CD4-positive, alpha-beta T cell treated with Interleukin-21 for 1 hour (primary cell): ENCODE measurements around the gene XNDC1N.

ENCODE experiments used
- DNase-seq: peaks from one replicate; pipeline ENCODE4 v3.0.0-alpha.2; 2020

XNDC1N gene, protein sequence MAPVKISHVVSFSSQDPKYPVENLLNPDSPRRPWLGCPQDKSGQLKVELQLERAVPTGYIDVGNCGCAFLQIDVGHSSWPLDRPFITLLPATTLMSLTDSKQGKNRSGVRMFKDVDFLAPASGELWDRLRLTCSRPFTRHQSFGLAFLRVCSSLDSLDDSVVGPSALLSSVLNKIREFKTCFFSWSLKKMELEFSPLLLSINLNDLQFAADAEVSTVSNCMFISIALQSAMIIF

DNA sequence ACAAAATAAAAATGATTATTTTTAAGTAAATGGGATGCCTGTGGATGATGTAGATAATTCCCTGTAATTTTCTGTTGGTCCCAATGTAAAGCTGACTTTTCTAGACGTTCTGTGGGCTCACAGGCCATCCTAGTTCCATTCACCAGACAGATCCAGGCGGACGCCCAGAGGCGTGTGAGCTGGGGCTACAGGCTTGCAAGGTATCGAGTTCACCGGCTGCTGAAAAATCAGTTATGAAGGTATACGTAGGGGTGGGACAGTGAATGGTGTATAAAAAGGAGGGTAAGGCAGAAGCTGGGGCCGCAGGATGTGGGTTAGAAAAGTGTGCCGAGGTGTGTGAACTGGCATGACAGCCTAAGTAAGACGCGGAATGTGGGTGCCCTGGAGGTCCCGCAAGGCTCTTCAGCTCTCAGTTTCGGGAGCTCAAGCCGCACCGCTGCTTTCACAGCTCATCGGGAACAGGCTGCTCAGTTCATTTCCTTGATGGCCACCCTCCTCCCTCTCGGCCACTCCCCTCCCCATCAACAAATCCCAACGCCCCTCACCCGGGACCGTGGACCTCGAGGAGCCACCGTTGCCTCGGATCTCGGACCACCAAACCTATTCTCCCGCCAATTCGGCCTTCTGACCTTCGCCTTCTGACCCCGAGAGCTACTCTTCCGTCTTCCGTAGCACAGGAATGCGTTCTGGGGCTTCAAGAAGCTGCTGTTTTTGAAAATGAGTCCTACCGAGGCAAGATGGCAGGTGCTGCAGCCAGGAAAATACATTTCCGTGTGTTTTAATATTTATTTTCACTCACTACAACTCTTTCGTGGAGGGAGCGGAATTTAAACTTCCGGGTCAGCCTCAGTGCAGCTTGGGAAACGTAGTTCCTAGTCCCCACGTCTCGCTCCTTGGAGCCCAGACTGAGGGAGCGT, at the start of gene XNDC1N:
Gene XNDC1N (minus strand): TSS at position 775 of the 917 bp plus-strand sequence. CDS start 5,241 bp downstream, outside the sequence.
- peak; percentile 85 for DNase-seq

GRCh38 chr11:71977743-71978418, 49.5 kb upstream of the XNDC1N start:
- DNase-seq: peak; percentile 66

- DNase-seq: no peak
These were observed 48.7 kb upstream of the XNDC1N start for GRCh38 chr11:71977090-71977489.

DNA sequence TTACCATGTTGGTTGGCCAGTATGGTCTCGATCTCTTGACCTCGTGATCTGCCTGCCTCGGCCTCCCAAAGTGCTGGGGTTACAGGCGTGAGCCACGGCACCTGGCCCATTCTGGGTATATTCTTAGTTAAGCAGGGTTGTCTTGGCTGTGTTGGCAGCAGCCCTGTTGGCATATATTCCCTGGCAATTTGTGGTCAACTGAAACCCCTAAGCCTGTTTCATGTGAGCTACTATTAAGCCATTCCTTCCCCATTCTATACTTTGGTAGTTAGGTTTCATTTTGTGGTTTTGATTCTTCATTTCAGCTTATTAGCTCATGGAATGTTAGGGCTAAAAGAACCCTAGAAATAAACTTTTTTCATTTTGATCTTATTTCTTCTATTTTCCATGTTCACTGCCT, 48.2 kb upstream of the XNDC1N start:
- DNase-seq: no peak

DNA sequence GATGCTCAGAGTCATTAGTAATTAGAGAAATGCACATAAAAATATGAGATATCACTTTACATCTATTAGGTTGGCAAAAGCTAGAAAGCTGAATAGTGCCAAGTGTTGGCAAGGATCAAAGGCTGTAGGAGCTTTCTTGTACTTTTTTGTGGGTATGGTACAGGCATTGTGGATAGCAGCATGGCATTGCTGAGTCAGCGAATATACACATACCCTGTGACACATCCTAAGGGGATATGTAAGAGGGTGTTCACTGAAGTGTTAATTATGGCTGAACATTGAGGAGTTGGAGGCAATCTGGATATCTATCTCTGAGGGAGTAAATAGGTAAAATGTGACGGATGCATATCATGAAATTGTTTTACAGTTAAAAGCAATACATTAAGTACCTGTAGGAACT, 43.3 kb upstream of the XNDC1N start:
- DNase-seq: no peak

- no peak for DNase-seq
These were observed 36.2 kb upstream of the XNDC1N start for GRCh38 chr11:71964641-71965040.

DNA sequence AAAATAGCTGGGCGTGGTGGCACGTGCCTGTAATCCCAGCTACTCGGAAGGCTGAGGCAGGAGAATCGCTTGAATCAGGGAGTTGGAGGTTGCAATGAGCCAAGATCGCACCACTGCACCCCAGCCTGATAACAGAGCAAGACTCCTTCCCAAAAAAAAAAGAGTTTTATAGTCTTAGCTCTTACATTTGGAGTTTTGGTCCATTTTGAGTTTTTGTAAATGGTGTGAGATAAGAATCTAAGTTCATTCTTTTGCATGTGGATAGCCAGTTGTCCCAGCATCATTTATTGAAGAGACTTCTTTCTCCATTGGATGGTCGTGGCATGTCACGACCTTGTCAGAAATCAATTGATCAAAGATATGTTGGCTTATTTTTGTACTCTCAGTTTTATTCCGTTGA, 35.1 kb upstream of the XNDC1N start:
- DNase-seq: no peak

GRCh38 chr11:71962428-71963038, 34.1 kb upstream of the XNDC1N start:
- no peak for DNase-seq

- no peak for DNase-seq
These were observed 27.6 kb upstream of the XNDC1N start for GRCh38 chr11:71955898-71956456.

DNA sequence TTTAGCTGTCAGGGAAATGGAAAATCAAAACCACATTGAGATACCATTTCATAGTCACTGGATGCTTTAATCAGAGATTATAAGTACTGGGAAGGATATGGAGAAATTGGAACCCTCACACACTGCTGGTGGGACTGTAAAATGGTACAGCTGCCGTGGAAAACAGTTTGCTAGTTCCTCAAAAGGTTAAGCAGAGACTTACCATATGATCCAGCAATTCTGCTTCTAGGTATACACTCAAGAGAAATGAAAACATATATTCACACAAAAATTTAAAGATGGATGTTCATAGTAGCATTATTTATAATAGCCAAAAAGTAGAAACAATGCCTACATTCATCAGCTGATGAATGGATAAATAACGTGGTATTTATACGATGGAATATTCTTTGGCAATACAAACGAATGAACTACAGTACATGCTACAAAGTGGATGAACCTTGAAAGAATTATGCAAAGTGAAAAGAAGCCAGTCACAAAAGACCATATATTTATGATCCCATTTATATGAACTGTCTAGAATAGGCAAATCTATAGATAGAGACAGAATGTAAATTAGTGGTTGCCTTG, 23.4 kb upstream of the XNDC1N start:
- DNase-seq: no peak

DNA sequence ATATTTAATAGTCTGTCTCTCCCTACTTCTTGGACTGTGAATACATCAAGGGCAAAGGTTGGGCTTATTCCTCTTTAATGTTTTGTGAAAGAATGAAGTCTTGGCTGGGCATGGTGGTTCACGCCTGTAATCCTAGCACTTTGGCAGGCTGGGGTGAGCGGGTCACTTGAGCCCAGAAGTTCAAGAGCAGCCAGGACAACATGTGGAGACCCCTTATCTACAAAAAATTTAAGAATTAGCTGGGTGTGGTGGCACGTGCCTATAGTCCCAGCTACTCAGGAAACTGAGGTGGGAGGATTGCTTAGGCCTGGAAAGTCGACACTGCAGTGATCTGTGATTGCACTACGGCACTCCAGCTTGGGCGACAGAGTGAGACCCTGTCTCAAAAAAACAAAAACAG, 20.6 kb upstream of the XNDC1N start:
- DNase-seq: no peak

DNA sequence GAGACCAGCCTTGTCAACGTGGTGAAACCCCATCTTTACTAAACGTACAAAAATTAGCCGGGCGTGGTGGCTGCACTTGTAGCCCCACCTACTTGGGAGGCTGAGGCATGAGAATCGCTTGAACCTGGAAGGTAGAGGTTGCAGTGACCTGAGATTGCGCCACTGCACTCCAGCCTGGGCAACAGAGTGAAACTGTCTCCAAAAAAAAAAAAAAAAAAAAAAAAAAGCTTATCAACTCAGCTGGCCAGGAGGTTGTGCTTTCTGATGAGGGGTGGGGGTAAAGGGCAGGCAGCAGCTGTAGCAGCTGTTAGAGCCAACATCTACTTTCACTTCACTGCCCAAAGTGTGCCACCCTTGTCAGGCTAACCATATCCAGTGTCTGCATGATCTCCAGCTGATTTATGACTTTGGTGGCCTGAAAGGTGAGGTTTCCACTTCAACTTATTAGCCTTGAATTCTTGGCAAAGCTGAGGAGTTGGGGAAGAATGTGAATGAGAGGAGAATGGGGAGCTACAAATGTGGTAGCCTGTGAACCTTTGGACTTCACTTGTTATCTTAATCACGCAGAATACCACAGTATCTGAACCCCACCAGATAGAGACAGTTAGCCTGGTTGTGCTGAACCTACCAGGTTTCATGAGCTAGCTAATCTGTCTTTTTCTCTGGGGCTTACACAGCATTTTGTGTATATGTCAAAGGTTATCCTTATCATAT, 20.1 kb upstream of the XNDC1N start:
- no peak for DNase-seq

DNA sequence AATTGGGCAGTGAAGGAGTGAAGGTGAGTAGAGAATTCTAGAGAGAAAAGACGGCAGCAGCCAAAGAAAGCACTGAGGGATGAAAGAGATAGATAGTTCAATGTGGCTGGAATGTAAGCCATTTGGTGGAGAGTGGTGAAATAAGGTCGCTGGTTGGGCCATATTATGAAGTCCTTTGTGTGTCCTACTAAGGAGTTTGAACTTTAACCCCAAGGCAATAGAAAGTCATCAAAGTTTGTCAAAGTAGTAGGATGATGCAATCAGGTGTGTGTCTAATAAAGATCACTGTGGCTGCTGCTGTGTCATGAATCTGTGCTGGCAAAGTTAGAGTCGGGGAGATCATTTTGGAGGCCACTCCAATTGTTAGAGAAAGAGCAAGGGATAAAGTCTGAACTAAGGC, 19.1 kb upstream of the XNDC1N start:
- no peak for DNase-seq

DNA sequence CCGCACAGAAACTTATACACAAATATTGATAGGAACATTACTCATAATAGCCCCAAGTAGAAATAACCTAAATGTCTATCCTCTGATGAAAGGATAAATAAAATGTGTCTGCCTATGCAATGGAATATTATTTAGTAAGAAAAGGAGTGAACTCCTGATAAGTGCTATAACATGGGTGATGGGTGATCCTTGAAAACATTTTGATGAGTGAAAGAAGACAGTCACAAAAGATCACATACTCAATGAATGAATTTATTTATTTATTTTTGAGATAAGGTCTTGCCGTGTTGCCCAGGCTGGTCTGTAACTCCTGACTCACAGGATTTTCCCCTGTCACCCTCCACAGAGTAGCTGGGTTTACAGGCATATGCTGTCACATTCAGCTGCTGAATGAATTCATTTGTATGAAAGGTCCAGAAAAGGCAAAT, 17.8 kb upstream of the XNDC1N start:
- DNase-seq: no peak

GRCh38 chr11:71940561-71941219, 12.3 kb upstream of the XNDC1N start:
- DNase-seq: no peak

DNA sequence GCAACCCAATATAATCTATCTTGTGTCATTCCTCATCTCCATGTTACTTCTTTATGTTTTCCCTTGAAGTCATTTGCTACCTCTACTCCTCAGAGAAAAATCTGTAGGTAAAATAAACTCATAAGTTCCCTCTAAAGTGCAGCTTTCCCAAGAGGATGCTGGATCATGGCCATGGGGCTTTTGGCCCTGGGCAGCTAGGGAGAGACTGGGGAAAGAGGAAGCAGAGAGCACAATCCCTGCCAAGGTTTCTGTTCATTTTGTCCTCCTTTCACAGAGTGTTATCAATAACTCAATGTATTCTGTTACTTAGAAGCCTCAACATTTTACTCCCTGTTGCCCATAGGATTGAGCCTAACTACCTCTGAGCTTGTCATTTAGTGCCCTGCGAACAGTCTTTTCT, 9.4 kb upstream of the XNDC1N start:
- DNase-seq: no peak

GRCh38 chr11:71936825-71937224, 8.4 kb upstream of the XNDC1N start:
- DNase-seq: no peak

DNA sequence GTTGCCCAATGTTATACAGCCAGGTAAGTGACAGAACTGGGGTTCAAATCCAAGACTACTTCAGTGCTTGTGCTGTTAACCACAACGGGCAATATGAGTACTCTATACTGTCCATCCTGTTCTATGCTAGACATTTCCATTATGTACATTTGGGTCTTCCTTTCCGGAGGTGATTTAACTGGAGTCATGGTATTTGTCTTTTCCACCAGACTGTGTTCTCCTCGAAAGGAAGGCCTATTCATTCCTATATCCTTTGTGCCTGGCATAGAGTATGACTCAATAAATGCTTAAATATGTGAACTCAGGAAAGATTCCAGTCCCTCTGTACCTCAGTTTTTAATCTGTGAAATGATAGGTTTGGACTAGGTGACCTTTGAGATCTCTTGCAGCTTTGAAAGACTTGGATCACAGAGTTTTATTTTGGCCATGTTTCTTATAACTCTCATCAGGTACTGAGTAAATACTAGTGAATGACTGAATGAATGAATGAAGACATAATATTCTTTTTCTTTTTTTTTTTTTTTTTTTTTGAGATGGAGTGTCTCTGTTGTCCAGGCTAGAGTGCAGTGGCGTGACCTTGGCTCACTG, 7.0 kb upstream of the XNDC1N start:
- DNase-seq: no peak

DNA sequence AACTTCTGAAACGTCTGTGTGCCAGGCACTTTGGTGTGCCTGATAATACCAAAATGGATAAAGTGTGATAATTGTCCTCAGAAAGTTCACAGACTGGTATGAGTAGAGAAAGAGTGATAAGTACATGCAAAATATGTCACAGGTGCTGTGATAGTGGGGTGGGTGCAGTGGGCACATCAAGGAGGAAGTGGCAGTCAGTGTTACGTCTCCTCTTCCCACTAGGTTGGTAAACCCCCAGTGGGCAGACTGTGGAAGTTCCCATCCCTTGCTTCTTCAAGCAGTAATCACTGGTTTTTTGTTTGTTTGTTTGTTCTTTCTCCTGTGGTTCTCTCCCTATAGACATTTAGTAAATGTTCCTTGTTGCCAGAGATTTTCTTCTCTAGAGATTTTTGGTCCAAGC, 5.8 kb upstream of the XNDC1N start:
- peak; percentile 9 for DNase-seq

GRCh38 chr11:71933141-71933933, 4.9 kb upstream of the XNDC1N start:
- no peak for DNase-seq
